GM21528 (cell line): ENCODE results near the gene TMEM72.
A peak's percentile ranks its signal among the peaks of the same experiment; 100 is the strongest.

Experiments used
- ATAC-seq: cut with Tn5 transposase; IDR thresholded peaks from one replicate; pipeline ENCODE4 v1.9.1; 2021; ENCODE audit warnings: mild to moderate bottlenecking, moderate library complexity; ENCODE audit not compliant: unreplicated experiment, low FRiP score

The TMEM72 gene

DNA sequence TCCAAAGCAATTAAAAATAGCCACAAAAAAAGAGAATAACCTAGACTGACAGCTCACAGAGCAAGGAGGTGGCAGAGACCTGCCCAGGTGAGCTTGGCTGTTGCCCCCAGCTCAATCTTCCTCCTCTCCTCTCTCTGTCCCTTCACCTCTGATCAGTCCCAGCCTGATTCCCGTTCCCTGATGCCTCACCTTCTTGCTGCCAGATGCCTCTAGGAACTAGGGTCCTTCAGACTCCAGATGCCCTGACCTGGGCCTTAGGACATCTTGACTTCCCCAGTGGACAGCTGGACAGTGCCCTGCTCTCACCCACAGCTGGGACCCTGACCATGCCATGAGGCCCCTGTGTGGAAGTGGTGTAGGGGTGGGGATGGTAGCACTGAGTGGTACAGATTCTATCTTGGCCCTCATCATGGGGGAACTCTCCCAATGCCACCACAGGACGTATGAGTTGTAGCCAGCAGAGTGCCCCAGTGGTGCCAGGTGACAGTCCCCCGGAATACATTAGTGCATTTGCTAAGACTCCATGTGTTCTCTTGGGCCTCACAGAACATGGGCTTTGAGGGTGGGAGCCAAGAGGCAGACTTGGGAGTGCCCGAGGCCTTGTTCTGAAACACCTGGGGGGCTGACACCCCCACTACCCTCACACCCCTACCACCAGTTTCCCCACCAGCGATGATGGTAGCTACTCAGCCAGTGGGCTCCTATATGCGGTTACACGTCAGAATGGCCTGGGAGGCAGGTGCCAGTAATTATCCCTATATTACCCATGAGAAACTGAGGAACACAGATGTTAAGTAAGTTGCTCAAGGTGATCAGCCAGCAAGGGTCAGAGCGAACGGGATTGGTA, 65.4 kb downstream of the TMEM72 start:
- no peak for ATAC-seq

DNA sequence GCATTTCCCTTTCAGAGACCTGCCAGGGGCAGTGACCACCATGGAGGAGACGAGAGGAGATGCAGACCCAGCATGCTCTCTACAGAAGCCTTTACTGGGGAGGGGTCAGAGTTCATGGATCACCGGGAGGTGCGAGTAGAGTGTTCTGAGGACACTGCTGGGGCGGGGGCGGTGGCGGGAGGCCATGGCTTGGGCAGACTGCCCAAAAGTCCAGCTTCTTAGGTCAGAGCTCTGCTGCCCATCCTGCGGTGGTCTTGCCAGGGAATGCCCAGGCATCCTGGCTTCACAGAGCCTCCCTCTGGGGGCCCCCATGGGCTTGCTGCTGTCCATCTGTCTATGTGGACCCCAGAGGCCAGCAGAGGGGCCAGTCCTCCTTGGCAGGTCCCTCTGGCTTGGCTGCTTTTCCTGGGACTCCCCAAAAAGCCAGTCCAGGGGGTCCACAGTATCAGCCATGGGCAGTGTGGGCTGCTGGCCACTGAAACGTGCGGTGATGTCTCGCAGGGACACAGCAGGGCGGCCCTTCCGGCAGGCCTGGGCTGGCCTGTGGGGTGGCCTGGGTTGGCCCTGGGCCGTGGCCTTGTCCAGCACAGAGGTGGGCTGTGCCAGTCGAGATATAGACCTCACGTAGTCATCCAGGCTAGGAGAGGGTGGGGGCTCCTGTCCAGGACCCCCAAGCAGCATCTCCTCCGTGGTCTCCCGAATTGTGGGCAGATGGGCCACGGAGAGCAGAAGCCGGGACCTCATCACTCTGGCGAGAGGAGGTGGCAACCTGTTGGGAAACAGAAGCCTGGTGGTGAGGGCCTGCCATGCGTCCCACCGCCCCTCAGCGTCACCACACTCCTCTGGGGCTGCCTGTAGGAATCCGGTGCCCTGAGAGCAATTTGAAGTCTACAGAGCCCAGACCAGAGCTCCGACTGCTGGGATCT, 66.4 kb downstream of the TMEM72 start:
- no peak for ATAC-seq

DNA sequence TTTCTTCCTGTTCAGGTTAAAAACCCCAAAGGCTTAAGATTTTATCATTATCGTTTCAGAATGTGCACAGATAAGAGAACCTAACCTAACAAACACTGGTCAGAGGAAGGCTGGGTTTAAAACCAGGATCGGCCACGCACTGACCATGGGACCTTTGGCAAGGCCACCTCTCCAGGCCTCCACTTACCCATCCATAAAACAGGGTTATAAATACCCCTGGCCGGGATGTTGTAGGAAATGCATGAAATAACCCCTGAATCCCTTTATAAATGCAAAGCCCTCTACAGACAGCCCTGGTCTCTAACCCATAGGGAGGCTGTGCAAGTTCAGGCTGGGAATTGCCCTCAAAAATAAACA, 67.1 kb downstream of the TMEM72 start:
- ATAC-seq, result no peak

DNA sequence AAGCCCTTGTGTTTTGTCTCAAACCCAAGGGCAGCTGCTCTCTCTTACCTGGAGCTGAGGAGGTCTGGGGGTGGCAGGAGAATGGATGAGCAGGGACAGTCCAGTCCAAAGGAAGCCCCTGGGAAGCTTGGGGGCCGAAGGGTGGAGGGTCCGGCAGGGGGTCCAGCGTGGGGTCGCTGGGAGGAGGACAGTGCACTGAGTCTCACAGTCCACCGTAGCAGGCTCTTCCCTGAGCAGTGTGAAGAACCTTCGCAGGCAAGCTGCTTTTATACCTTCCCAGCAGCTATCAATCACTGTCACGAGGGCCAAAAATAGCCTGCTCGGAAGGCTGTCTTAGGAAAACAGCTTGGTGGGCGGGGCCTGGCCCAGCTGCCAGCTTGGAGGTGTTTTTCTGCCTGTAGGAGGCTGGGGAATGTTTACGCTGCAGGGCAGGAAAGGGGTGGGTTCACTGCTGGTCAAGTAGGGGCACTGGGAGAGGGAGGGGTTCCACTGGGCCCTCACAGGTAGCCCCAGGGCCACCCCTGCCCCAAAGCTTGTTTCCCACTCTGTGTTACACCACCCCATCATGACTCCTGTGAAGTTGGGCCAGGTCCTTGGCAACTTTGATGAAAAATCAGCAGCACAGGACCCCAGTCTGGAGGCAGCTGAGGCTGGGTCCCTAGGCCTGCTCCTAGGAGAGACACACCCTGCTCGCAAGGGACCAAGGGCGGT, 67.6 kb downstream of the TMEM72 start, which contains the start of gene DEPP1:
TSS of gene DEPP1 (minus strand) at position 240 of the 711 bp plus-strand sequence. CDS start 779 bp downstream, outside the sequence.
- no peak for ATAC-seq

DNA sequence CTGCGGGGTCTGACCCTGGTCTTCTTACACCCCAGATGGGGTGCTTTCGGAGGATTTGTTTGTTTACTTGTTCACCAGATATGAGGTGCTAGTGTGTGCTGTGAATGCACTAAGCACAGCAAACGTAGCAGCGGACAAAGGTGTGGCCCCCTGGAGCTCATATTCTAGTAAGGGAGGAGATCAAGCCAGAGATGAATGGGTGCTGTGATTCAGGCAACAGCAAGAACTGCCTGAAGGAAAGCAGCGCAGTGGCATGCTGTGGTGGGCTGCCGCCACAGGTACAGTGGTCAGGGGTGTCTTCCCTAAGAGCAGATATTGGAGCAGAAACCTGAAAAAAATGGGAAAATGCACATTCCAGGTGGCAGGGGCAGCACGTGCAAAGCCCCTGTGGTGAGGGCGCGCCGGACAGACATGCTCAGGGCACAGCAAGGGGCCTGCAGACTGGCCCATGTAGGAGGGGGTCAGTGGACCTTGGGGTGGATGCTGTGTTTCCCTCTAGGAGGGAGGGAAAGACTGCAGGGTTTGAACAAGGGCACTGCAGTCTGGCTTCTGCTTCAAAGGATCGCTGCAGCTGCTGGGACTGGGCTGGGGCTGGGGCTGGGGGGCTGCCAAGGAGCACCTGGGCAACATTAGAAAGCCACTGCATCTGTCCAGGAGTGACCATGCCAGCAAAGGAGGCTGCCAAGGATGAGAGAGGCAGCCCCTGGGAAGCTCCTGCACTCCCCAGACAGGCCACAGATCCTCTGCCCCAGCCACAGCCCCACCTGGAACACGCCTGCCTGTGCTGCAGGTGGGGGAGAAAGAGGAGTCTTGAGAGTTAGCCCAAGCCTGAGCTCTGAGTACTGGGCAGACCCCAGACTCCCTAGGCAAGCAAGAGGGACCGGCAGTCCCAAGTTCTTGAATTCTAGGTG, 68.4 kb downstream of the TMEM72 start:
- ATAC-seq, result no peak

DNA sequence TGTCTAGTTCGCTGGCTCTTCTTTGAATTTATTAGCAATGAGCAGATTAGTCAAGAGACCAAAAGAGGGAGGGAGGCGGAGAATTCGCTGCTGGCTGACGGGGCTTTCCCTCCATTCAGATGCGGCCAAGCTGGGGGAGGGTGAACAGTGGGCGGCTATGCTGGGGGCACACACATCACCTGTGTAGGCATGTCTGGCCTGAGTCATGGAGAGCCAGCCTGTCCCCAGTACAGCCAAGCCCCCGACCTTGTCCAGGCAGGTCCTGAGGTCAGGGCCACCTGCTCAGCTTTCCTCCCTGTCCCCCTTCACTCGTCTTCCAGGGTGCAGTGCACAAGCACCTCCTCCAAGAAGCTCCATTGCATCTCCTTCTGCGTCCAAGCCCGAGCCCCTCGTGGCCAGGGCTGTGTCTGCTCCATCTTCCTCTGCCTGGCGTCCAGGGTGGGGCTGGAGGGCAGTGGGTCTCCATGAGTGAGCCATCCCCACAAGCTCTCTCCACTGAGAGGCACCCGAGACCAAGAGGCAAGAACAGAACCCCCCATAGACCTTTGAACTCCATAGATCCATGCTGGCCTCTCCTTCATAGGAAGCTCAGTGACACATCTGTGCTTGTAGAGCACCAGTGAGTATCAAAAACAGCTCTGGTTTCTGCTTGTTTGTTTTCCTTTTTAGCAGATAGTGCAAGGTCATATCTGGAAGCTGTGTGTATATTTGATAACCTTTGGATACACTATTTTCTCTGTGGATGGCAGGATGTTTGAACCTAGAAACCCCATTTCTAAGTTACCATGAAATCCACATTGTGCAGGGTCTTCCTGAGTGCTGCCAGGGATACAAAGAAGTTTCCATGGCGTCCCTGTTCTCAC, 69.4 kb downstream of the TMEM72 start:
- no peak for ATAC-seq

DNA sequence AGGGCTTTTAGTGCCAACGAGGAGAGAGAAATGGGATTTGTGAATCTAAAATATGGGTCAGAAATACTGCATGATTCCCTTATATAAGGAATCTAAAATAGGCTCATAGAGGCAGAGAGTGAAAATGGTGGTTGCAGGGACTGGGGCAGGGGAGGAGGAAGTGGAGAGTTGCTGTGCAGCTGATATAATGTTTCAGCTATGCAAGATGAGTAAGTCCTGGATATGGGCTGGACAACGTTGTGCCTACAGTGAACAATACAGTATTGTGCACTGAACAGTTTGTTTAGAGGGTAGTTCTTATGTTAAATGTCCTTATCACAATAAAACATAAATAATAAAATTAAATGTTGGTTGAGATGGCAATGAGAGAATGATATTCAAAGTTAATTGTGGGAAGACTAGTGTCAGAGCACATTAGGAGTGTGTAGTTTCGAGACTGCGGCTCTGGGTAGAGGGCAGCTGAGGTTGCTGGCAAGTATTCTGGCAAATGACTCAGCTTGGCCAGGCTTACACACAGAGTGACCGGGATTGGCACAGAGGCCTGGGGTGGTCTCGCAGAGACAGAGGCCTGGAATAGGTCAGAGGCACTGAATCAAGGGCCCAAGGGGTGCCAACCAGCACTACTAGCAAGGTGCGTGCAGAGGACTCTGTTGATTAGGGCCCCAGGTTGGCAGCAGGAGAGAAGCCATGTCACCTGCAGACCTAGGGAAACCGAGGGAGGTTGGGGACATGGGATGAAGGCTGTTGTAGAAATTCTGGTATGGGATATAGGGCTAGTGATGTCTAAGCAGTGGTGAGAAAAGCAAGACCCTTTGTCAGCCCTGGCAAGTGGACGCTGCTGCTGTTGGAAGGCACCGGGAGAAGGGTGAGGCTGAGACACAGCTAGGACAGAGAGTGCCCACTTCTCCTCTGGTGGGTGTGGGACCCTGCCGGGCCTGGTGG, 70.3 kb downstream of the TMEM72 start:
- peak; percentile 58 for ATAC-seq

DNA sequence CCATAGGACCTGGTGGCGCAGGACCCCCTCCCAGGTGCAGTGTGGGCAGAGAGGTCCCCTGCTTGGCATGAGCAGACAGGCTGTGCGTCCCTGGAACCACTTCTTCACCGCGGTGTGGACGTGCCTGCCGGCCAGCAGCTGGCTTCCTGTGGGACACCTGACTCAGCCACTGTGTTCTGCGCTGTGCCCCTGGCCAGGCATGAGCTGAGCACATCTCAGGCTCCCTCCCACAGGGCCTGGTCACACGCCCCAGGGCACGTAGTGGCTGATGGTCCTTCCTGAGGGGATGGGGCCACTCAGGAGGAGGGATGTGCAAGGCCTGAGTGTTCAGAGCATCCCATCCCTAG, 71.0 kb downstream of the TMEM72 start:
- ATAC-seq, result no peak

DNA sequence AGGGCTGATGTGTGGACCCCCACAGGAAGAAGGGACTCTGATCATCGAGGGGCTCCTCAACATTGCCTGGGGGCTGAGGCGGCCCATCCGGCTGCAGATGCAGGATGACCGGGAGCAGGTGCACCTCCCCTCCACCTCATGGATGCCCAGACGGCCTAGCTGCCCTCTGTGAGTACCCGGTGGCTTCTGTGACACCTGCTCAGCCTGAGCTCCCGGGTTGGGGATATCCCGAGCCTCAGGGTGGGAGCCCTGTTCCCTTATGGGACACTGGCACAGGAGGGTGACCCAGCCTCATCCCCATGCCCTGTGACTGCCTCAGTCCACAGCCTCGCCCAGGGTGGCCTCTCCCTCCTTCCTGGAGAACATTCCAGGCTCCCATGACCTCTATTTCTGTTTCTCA, 71.4 kb downstream of the TMEM72 start:
- ATAC-seq, result no peak

DNA sequence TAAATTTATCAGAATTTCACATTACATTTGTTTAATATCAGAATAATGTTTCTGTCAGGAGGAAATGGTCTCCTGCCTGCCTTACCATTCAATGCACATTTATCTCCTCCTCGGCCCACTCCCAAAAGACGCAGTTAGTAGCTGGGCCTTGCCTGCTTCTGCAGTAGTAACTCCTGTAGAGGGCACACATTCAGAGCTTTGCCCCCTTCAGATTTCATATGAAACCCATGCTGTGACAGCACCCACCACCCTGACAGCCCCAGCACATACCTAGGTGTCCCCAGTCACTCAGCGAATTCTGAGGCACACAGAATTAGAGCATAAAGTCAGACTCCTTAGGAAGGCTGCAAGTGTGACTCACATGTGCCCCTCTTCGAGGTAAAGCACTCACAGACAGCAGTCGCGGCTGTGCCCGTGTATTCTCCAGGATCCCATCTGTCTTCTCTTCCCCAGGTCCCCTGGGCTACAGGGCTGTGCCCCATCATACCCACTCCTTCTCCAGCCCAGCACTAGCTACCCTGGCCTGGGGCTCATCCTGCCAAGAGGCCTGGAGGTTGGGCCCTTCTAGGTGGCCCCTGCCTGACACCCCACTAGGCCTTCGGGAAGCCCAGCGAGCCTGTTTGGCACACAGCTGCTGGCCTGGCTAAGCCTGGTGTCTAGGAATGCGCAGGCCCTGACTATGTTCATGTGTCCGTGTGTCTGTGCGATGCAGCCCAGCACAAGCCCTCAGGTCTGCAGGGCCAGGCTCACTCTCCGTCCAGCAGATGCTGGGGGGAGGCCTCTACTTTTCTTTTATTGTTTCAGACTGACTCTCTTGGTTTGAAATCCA, 72.1 kb downstream of the TMEM72 start:
- no peak for ATAC-seq

DNA sequence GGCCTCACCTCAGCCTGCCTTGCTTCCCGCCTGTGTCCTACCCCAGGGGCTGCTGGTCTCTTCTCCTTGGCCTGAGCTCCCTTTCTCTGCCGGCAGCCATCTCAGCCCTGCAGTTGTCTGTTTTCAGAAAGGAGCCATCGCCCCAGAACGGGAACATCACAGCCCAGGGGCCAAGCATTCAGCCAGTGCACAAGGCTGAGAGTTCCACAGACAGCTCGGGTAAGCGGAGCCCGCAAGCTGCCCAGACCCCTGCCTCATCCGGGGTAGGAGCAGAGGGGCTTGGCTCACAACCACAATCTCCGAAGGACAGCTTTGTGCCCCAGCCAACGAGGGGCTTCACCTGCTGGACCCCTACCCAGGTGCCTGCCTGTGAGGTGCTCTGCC, 72.8 kb downstream of the TMEM72 start:
- no peak for ATAC-seq

DNA sequence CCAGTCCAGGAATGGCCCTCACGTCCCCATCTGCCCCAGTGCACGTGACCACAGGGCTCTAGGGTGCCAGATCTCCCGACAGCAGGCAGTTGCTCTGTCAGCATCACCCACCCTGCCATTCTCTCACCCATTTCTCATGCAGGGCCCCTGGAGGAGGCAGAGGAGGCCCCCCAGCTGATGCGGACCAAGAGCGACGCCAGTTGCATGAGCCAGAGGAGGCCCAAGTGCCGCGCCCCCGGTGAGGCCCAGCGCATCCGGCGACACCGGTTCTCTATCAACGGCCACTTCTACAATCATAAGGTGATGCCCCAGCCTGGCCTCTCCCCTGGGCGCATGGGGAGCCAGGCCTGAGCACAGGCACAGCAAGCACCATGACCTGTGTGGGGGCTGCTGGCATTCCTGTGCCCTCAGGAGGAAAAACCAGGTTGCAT, 73.5 kb downstream of the TMEM72 start:
- no peak for ATAC-seq

DNA sequence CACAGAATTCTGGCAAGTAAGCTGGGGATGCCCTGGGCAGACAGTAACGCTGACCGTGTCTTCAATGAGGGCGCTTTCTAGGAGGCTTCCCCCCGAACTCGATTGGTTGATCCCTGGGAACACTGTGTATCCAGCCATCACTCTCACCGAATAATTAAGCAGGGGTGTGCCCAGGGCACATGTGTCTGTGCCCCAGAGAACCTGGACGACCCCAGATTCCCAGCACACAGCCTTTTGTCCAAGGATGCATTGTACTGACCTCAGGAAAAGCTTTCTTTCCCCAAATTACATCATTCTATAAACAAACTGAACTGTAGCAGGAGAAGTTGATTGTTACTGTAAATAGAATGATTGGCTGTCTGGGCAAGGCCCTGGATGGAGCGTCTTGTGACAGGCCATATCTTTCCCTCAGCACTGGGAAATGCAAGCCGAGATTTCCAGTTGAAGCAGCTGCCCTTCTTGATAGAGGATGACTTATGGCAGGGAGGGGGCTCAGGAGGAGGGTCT, 74.1 kb downstream of the TMEM72 start:
- no peak for ATAC-seq

DNA sequence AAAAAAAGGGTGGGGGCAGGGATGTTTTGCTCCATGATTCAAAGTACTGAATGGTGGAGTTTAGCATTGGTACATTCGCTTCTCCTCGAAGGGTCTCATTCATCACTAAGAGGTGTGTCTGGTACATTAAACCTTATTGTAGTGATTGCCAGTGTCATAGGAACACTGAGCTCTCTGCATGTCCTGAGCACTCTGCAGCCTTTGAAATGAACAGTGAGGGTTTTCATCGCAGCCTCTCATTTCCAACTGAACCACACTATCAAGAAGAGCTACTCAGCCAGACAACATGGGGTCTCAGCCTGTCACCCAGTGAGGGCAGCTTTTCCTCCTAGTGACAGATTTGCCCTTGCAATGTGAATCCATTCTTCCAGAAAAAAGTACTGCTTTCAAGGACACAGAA, 75.0 kb downstream of the TMEM72 start:
- no peak for ATAC-seq
